Liver (tissue), 9 donors: ENCODE measurements around the gene KLKB1. TPM values are rescaled to one million over a fixed set of nuclear protein-coding genes. Genes with fewer than 3 reads are reported as not detected.

Source experiments
- DNase-seq: peaks from one replicate; pipeline ENCODE4 v3.0.0-alpha.2; 2017; ENCODE audit warnings: low spot score
- H3K27ac ChIP-seq, 2 donors: one replicate each; pipeline ENCODE4 v1.7.0; 2013; ENCODE audit warnings: inconsistent platforms in 2 of 2, low read length in 2 of 2, control low read depth in 1 of 2, low read depth in 1 of 2, mild to moderate bottlenecking in 1 of 2
- H3K27me3 ChIP-seq, 4 donors: one replicate each; pipeline versions ENCODE4 v1.6.1 to v1.7.0; 2013; ENCODE audit warnings: low read length in 3 of 4, inconsistent platforms in 1 of 4, mild to moderate bottlenecking in 1 of 4, moderate library complexity in 1 of 4; ENCODE audit not compliant: control insufficient read depth in 4 of 4, insufficient read depth in 4 of 4
- H3K36me3 ChIP-seq, 4 donors: one replicate each; pipeline versions ENCODE4 v1.6.1 to v1.7.0; 2013; ENCODE audit warnings: low read length in 3 of 4, mild to moderate bottlenecking in 3 of 4, low read depth in 1 of 4, moderate library complexity in 1 of 4; ENCODE audit not compliant: control insufficient read depth in 4 of 4, insufficient read depth in 3 of 4
- H3K4me1 ChIP-seq, 4 donors: one replicate each; pipeline versions ENCODE4 v1.6.1 to v1.7.0; 2013; ENCODE audit warnings: low read length in 3 of 4, mild to moderate bottlenecking in 3 of 4, moderate library complexity in 1 of 4; ENCODE audit not compliant: control insufficient read depth in 4 of 4, insufficient read depth in 4 of 4
- H3K4me3 ChIP-seq, 3 donors: one replicate each; pipeline versions ENCODE4 v1.6.1 to v1.7.0; 2013; ENCODE audit warnings: low read length in 3 of 3, control low read depth in 1 of 3, low read depth in 1 of 3, mild to moderate bottlenecking in 1 of 3
- H3K9ac ChIP-seq, 2 donors: one replicate each; pipeline ENCODE4 v1.7.0; 2013; ENCODE audit warnings: low read length in 2 of 2, mild to moderate bottlenecking in 2 of 2, moderate library complexity in 2 of 2, control low read depth in 1 of 2, low read depth in 1 of 2
- H3K9me3 ChIP-seq, 4 donors: one replicate each; pipeline versions ENCODE4 v1.6.1 to v1.7.0; 2013; ENCODE audit warnings: low read length in 3 of 4; ENCODE audit not compliant: control insufficient read depth in 4 of 4
- ATF3 ChIP-seq: IDR thresholded peaks from 2 replicates; pipeline ENCODE4 v1.6.1; 2016; ENCODE audit warnings: antibody characterized with exemption
- CTCF ChIP-seq: fragments of 150-350 bp; IDR thresholded peaks from 2 replicates; pipeline ENCODE4 v1.5.1; 2017; ENCODE audit warnings: improper control_type of control experiment, low read depth, low read length; ENCODE audit not compliant: missing input control
- EGR1 ChIP-seq, 2 donors: IDR thresholded peaks; 2 replicates each; pipeline ENCODE4 v1.6.1; 2016 to 2018; ENCODE audit warnings: antibody characterized with exemption in 2 of 2, low read depth in 2 of 2
- FOXA1 ChIP-seq: IDR thresholded peaks from 2 replicates; pipeline ENCODE4 v1.6.1; 2016; ENCODE audit warnings: antibody characterized with exemption
- FOXA2 ChIP-seq: IDR thresholded peaks from 2 replicates; pipeline ENCODE4 v1.6.1; 2016; ENCODE audit warnings: antibody characterized with exemption
- GABPA ChIP-seq, 2 donors: IDR thresholded peaks in 1 of 2; conservative IDR thresholded peaks in 1 of 2; 2 replicates each; pipeline ENCODE4 v1.6.1; 2016; ENCODE audit warnings: antibody characterized with exemption in 2 of 2, mild to moderate bottlenecking in 1 of 2, moderate library complexity in 1 of 2
- HNF4A ChIP-seq, 2 donors: conservative IDR thresholded peaks; 2 replicates each; pipeline ENCODE4 v1.6.1; 2016; ENCODE audit warnings: antibody characterized with exemption in 2 of 2, mild to moderate bottlenecking in 2 of 2
- JUND ChIP-seq, 2 donors: IDR thresholded peaks; 2 replicates each; pipeline ENCODE4 v1.6.1; 2016; ENCODE audit warnings: antibody characterized with exemption in 2 of 2
- MAX ChIP-seq: IDR thresholded peaks from 2 replicates; pipeline ENCODE4 v1.6.1; 2016; ENCODE audit warnings: antibody characterized with exemption
- NR2F2 ChIP-seq: IDR thresholded peaks from 2 replicates; pipeline ENCODE4 v1.6.1; 2016; ENCODE audit warnings: antibody characterized with exemption
- RAD21 ChIP-seq, 2 donors: IDR thresholded peaks; 2 replicates each; pipeline ENCODE4 v1.6.1; 2016; ENCODE audit warnings: antibody characterized with exemption in 2 of 2, mild to moderate bottlenecking in 2 of 2
- REST ChIP-seq: IDR thresholded peaks from 2 replicates; pipeline ENCODE4 v1.6.1; 2016; ENCODE audit warnings: antibody characterized with exemption, mild to moderate bottlenecking
- RXRA ChIP-seq, 2 donors: IDR thresholded peaks; 2 replicates each; pipeline ENCODE4 v1.6.1; 2017 to 2018; ENCODE audit warnings: antibody characterized with exemption in 2 of 2, mild to moderate bottlenecking in 1 of 2
- SP1 ChIP-seq: IDR thresholded peaks from 2 replicates; pipeline ENCODE4 v1.6.1; 2018; ENCODE audit warnings: antibody characterized with exemption, mild to moderate bottlenecking
- TAF1 ChIP-seq: conservative IDR thresholded peaks from 2 replicates; pipeline ENCODE4 v1.6.1; 2016; ENCODE audit warnings: antibody characterized with exemption, mild to moderate bottlenecking
- YY1 ChIP-seq: IDR thresholded peaks from 2 replicates; pipeline ENCODE4 v1.6.1; 2016; ENCODE audit warnings: antibody characterized with exemption, mild to moderate bottlenecking
- WGBS: extraction: QIAGEN DNeasy Blood & Tissue Kit; methylation state at CpG from one replicate; pipeline ENCODE4 v1.1.7; 2013; 5-methylcytosine and 5-hydroxymethylcytosine counted together
- polyA plus RNA-seq, 2 donors: library from polyadenylated mRNA; stranded (reverse) in 1 of 2; unstranded in 1 of 2; fragments of 200-250 nt in 1 of 2; fragments of >200 nt in 1 of 2; fragmentation: Nextera tagmentation in 1 of 2; extraction: Ambion mirVana in 1 of 2; gene quantifications; one replicate each; pipeline versions ENCODE4 v1.2.1 to v1.2.3, GENCODE V29; 2013 to 2015
- total RNA-seq, 2 donors: library from RNA; depleted of rRNA; stranded (reverse); fragments of >200 nt; gene quantifications; one replicate each; pipeline ENCODE4 v1.2.3, GENCODE V29; 2014
- donor health status: healthy.
- donor health status: healthy.
- donor health status: healthy.
- donor health status: healthy.
- donor health status: healthy.

Gene KLKB1
- total and polyA plus RNA-seq, 4 donors: 36.5 to 78.9 (median 60.2) TPM

GRCh38 chr4:186266729-186267456, 39.6 kb downstream of the KLKB1 start:
- Histone ChIP-seq H3K27ac (peak overlapping the region; percentile 56 to 91), H3K4me1 (peaks cover 6 to 31% (median 16%) of the 10 kb centered on the region in 4 donors), H3K27me3 (no peaks in the 10 kb centered on the region), H3K4me3 (peak overlapping the region; percentile 47 to 80 (median 66)), H3K9ac (peak overlapping the region; percentile 72 to 82), H3K9me3 (no peaks in the 10 kb centered on the region), H3K36me3 (peaks cover 0 to 8% (median 1%) of the 10 kb centered on the region in 4 donors)
- peak; percentile 50 for DNase-seq
- TF ChIP-seq MAX (no peak), YY1 (peak; percentile 41), RAD21 (IDR thresholded peaks at IDR 0.05) (peak in 1 of 2 donors; percentile 36), REST (peak; percentile 76), JUND (IDR thresholded peaks at IDR 0.05) (no peak), TAF1 (peak; percentile 93), ATF3 (peak; percentile 17), CTCF (no peak), RXRA (IDR thresholded peaks at IDR 0.05) (peak; percentile 10 to 21)
- WGBS: 10% methylated on average over 8 of the region's 8 CpGs

GRCh38 chr4:186271081-186271678, 43.9 kb downstream of the KLKB1 start:
- no peak overlapping the region for H3K4me3 ChIP-seq
- no peaks in the 10 kb centered on the region for H3K27me3 ChIP-seq
- no peak overlapping the region for H3K9ac ChIP-seq
- no peaks in the 10 kb centered on the region for H3K9me3 ChIP-seq
- H3K36me3 ChIP-seq: peaks cover 6 to 26% (median 11%) of the 10 kb centered on the region in 4 donors
- WGBS: 89% methylated on average over 9 of the region's 9 CpGs
- H3K4me1 ChIP-seq: peaks cover 0 to 13% (median 5%) of the 10 kb centered on the region in 4 donors
- no peak for DNase-seq
- no peak overlapping the region for H3K27ac ChIP-seq
- TF ChIP-seq FOXA1 (no peak), MAX (no peak), REST (no peak), HNF4A (conservative IDR thresholded peaks at IDR 0.05) (no peak), NR2F2 (no peak), FOXA2 (no peak), CTCF (no peak), EGR1 (IDR thresholded peaks at IDR 0.05; ENCODE audit: low read depth in 2 of 2) (no peak), JUND (IDR thresholded peaks at IDR 0.05) (no peak), GABPA (IDR thresholded peaks at IDR 0.05 in 1 of 2, conservative IDR thresholded peaks at IDR 0.05 in 1 of 2) (no peak), YY1 (no peak), ATF3 (no peak), SP1 (no peak), RXRA (IDR thresholded peaks at IDR 0.05) (no peak)
